Tibial nerve (tissue), 4 donors: ENCODE data around the gene NME3. TPM values are rescaled to one million over a fixed set of nuclear protein-coding genes. Genes with fewer than 3 reads are reported as not detected.

Experiments used
- DNase-seq, 2 donors: peaks; one replicate each; pipeline ENCODE4 v3.0.0-alpha.2; 2019; ENCODE audit warnings: low spot score in 2 of 2
- H3K27ac ChIP-seq, 4 donors: fragments of 200-600 bp; sonication (generic) in 3 of 4; one replicate each; pipeline ENCODE4 v1.5.1; 2017 to 2019; ENCODE audit warnings: mild to moderate bottlenecking in 1 of 4
- H3K27me3 ChIP-seq, 2 donors: fragments of 200-600 bp; sonication (generic) in 1 of 2; one replicate each; pipeline versions ENCODE4 v1.5.1 to v1.6.0; 2017 to 2019
- H3K36me3 ChIP-seq, 3 donors: fragments of 200-600 bp; sonication (generic); one replicate each; pipeline ENCODE4 v1.5.1; 2018 to 2019
- H3K4me1 ChIP-seq, 4 donors: fragments of 200-600 bp; sonication (generic) in 3 of 4; one replicate each; pipeline ENCODE4 v1.5.1; 2017 to 2019
- H3K4me3 ChIP-seq, 4 donors: fragments of 200-600 bp; sonication (generic) in 3 of 4; one replicate each; pipeline ENCODE4 v1.5.1; 2017 to 2019; ENCODE audit warnings: mild to moderate bottlenecking in 1 of 4, moderate library complexity in 1 of 4
- H3K9me3 ChIP-seq, 4 donors: fragments of 200-600 bp; sonication (generic) in 3 of 4; one replicate each; pipeline ENCODE4 v1.5.1; 2017 to 2019
- EP300 ChIP-seq, 2 donors: sonication (generic); formaldehyde crosslinking; IDR thresholded peaks; one replicate each; pipeline ENCODE4 v1.6.1; 2017; ENCODE audit warnings: antibody characterized with exemption in 2 of 2, mild to moderate bottlenecking in 1 of 2
- POLR2A ChIP-seq, 2 donors: fragments of 450-650 bp; IDR thresholded peaks; one replicate each; pipeline ENCODE4 v1.6.1; 2017; ENCODE audit warnings: antibody characterized with exemption in 2 of 2, mild to moderate bottlenecking in 2 of 2, moderate library complexity in 2 of 2
- WGBS, 2 donors: methylation state at CpG; one replicate each; pipeline ENCODE4 v1.1.5; 2018; 5-methylcytosine and 5-hydroxymethylcytosine counted together
- total RNA-seq, 4 donors: library from RNA; depleted of rRNA; stranded (reverse); fragments of >200 nt; gene quantifications; one replicate each; pipeline ENCODE4 v1.1.0, GENCODE V29; 2016
- TF ChIP-seq, protein P1 (sequence below), 5 experiments: fragments of 200-600 bp in 3 of 5; fragments of 450-650 bp in 2 of 5; sonication (generic) in 3 of 5; IDR thresholded peaks; one replicate each; pipeline ENCODE4 v1.5.1; 2016 to 2019; ENCODE audit warnings: antibody characterized with exemption in 5 of 5, mild to moderate bottlenecking in 3 of 5, moderate library complexity in 2 of 5

NME3 gene
- total RNA-seq, 4 donors from 2014 or later, result 113 to 198 (median 128) TPM

DNA sequence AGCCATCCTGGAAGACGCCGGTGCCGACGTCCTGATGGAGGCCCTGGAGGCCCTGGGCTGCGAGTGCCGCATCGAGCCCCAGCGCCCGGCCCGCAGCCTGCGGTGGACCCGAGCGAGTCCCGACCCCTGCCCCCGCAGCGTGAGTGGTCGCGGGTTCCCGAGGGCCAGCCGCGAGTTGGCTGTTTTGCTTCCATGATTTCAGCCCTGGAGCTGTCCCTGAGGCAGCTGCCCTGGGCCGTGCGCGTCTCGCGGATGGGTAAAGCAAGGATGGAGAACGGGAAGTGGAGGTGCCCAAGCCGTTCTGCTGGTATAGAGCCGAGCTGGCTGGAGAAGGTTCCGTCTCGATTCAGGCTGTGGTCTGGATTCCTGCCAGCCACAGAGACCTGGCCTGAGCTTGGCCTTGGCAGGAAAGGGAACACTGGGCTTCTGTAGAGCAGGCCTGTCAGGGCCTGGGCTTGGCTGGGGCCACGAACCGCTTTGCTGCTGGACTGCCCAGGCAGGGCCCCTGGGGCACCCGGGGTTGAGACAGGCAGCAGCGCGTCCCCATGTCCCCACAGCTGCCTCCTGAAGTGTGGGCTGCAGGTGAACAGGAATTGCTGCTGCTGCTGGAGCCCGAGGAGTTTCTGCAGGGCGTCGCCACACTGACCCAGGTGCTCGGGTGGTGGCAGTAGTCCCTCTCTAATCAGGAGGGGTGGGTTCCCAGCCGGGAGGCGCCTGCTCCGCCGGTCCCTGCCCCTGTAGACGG lies 2.5 kb upstream of the NME3 start:
- Histone ChIP-seq H3K4me1 (peaks cover 0 to 61% (median 28%) of the 10 kb centered on the region in 4 donors), H3K36me3 (peaks cover 0 to 54% (median 0%) of the 10 kb centered on the region in 3 donors), H3K9me3 (no peaks in the 10 kb centered on the region), H3K4me3 (peak overlapping the region; percentile 67 to 96 (median 80)), H3K27ac (peak overlapping the region in 3 of 4 donors; percentile 93 to 95 (median 93)), H3K27me3 (no peaks in the 10 kb centered on the region)
- TF ChIP-seq EP300 (IDR thresholded peaks at IDR 0.05), result no peak
- TF ChIP-seq, protein P1, sequence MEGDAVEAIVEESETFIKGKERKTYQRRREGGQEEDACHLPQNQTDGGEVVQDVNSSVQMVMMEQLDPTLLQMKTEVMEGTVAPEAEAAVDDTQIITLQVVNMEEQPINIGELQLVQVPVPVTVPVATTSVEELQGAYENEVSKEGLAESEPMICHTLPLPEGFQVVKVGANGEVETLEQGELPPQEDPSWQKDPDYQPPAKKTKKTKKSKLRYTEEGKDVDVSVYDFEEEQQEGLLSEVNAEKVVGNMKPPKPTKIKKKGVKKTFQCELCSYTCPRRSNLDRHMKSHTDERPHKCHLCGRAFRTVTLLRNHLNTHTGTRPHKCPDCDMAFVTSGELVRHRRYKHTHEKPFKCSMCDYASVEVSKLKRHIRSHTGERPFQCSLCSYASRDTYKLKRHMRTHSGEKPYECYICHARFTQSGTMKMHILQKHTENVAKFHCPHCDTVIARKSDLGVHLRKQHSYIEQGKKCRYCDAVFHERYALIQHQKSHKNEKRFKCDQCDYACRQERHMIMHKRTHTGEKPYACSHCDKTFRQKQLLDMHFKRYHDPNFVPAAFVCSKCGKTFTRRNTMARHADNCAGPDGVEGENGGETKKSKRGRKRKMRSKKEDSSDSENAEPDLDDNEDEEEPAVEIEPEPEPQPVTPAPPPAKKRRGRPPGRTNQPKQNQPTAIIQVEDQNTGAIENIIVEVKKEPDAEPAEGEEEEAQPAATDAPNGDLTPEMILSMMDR (IDR thresholded peaks at IDR 0.05), result no peak
- TF ChIP-seq POLR2A (IDR thresholded peaks at IDR 0.05), result no peak
- DNase-seq, result no peak
- 30 to 31% methylated on average over 20 to 23 of the region's 45 CpGs for WGBS, 2 donors

DNA sequence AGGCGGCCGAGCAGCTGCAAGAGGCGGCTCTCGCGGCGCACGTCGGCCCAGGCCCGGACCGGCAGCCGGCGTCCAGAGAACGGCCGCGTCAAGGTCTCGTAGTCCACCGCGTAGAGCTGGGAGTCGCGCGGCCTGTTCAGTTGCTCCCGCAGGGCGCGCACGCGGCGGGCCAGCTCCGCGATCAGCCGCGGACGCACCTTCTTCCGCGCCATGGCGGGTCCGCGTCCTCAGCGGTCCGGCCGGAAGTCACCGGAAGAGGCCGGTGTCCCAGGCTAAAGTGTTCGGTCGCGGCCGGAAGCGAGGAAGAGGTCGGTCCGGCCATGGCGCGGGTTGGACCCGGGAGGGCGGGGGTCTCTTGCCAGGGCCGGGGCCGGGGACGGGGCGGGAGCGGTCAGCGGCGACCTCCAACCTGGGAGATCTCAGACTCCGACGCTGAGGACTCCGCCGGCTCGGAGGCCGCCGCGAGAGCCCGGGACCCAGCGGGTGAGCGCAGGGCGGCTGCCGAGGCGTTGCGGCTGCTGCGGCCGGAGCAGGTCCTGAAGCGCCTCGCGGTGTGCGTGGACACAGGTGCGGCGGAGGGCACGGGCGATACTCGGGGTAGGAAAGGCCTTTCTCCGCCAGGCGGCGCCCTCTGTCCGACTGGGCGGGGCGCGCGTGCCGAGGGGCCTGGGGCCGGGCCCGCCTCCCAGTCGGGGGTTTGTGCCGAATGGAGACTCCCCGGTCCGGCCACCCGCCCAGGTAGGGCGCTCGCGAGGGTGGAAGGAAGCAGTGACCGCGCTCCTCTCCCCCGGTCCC lies 1.8 kb upstream of the NME3 start, which contains the start of gene MRPS34:
TSS of gene MRPS34 (minus strand) at position 227 of the 795 bp plus-strand sequence. CDS start at position 212, 15 bp downstream.
- peak within 1 kb of the TSS; percentile 67 to 96 (median 80) for H3K4me3 ChIP-seq
- TF ChIP-seq EP300 (IDR thresholded peaks at IDR 0.05) (peak; percentile 52 to 90), POLR2A (IDR thresholded peaks at IDR 0.05) (peak in 1 of 2 donors; percentile 57)
- TF ChIP-seq, protein P1 (IDR thresholded peaks at IDR 0.05), result peak; percentile 59 to 87 (median 79)
- peak; percentile 63 to 69 for DNase-seq
- H3K27me3 ChIP-seq, result no peaks in the 10 kb centered on the region
- H3K27ac ChIP-seq, result peak within 1 kb of the TSS; percentile 69 to 95 (median 93)
- H3K4me1 ChIP-seq, result peaks cover 0 to 61% (median 28%) of the 10 kb centered on the region in 4 donors
- peaks cover 0 to 54% (median 0%) of the 10 kb centered on the region in 3 donors for H3K36me3 ChIP-seq
- no peaks in the 10 kb centered on the region for H3K9me3 ChIP-seq
- 0 to 1% methylated on average over 16 to 34 of the region's 108 CpGs for WGBS, 2 donors

DNA sequence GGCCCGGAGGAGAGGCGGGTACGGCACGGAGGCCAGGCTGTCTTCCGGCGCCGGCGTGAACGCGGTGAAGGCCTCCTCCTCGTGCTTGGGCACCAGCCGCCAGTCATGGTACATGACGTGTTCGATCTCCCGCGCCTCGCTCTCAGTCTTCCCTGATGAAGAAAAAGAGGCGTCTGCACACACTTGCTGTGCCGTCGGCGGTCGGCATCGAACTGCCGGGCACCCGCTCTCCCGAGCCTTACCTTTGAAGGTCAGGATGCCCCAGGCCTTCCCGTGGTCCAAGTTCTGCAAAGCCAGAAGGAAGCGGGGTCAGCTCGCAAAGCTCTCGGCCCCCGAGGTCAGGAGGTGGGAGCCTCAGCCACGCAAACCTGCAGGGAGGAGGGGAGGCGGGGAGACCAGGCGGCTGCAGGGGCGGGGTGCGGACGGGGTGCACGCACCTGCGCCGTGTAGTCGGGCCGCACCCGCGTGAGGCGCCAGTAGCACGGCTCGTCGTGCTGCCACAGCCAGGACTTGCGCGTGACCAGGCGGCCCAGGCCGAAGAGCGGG lies 1.1 kb upstream of the NME3 start, which contains the start of gene EME2:
TSS of gene EME2 (plus strand) at position 449 of the 546 bp plus-strand sequence. CDS start 418 bp downstream, outside the sequence.
- Histone ChIP-seq H3K27me3 (no peaks in the 10 kb centered on the region), H3K36me3 (peaks cover 0 to 54% (median 0%) of the 10 kb centered on the region in 3 donors), H3K4me3 (peak within 1 kb of the TSS; percentile 67 to 96 (median 80)), H3K9me3 (no peaks in the 10 kb centered on the region), H3K27ac (peak within 1 kb of the TSS; percentile 69 to 95 (median 93)), H3K4me1 (peaks cover 0 to 61% (median 28%) of the 10 kb centered on the region in 4 donors)
- no peak for DNase-seq
- WGBS, 2 donors, result 0 to 1% methylated on average over 30 to 50 of the region's 53 CpGs
- TF ChIP-seq POLR2A (IDR thresholded peaks at IDR 0.05) (no peak), EP300 (IDR thresholded peaks at IDR 0.05) (no peak)
- TF ChIP-seq, protein P1 (IDR thresholded peaks at IDR 0.05), result no peak

DNA sequence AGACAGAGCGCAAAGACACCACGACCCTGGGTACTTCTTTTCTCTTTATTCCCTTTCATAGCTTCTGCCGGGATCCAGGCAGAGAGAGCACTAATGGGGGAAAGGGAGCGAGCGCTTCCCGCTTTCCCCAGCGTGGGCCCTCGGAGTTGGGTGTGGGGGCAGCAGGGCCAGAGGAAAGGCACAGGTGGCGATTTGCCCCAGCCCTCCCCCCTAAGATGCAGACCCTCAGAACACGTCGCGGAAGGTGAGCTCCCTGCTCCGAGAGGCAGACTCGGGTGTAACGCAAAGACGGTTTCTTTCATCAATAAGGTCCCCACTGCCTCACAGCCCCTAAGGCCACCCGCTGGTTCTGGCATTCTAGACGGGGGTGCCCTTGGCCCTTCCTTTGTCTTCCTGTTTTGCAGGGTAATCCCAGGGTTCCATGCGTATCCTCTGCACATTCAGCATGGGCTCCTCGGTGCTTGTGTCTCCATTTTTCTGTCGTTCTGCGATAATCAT lies 570 bp upstream of the NME3 start:
- WGBS, 2 donors, result 8 to 12% methylated on average over 18 to 22 of the region's 22 CpGs
- Histone ChIP-seq H3K27ac (peak overlapping the region; percentile 61 to 93 (median 80)), H3K4me1 (peaks cover 0 to 61% (median 28%) of the 10 kb centered on the region in 4 donors), H3K36me3 (peaks cover 0 to 54% (median 0%) of the 10 kb centered on the region in 3 donors), H3K9me3 (no peaks in the 10 kb centered on the region), H3K4me3 (peak overlapping the region; percentile 67 to 96 (median 80)), H3K27me3 (no peaks in the 10 kb centered on the region)
- TF ChIP-seq EP300 (IDR thresholded peaks at IDR 0.05) (no peak), POLR2A (IDR thresholded peaks at IDR 0.05) (no peak)
- TF ChIP-seq, protein P1 (IDR thresholded peaks at IDR 0.05), result no peak
- DNase-seq, result no peak
